ENCODE data around the gene CASZ1.

CASZ1 gene

DNA sequence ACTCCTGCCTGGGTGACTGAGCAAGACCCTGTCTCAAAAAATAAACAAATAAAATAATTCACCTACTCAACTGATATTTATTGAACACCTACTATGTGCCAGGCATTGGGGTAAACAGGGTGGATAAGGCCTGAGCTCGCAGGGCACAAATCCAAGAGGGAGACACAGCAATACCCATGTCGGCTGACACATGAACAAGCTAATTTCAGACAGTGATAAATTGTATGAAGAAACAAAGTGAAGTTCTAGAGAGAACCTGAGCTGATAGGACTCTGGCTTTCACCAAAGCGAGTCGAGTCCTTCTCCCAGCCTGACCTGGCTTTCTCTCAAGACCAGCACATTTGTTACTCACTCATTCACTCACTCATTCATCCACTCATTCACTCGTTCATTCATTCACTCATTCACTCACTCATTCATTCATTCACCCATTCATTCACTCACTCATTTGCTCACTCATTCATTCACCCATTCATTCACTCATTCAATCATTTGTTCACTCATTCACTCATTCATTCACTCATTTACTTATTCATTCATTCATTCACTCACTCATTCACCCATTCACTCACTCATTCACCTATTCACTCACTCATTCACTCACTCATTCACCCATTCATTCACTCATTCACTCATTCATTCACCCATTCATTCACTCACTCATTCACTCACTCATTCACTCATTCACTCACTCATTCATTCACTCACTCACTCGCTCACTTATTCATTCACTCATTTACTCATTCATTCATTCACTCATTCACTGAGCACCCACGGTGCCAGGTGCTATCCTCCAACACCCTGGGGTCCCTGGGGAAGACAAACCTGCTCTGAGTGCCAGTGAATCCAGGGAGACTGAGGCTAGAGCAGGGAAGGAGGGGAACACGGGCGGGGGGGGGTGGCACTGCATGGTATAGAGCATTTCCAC is 37.4 kb upstream of the CASZ1 start:
- Histone ChIP-seq H3K9ac (no peak overlapping the region), H3K9me3 (ENCODE audit: control insufficient read depth, low read length) (no peaks in the 10 kb centered on the region), H3K79me2 (no peaks in the 10 kb centered on the region), H3K4me3 (ENCODE audit: low read depth, low read length) (no peak overlapping the region), H3K27me3 (ENCODE audit: control insufficient read depth, insufficient read depth, low read length) (no peaks in the 10 kb centered on the region), H3K36me3 (ENCODE audit: control insufficient read depth, insufficient read depth, low read length) (no peaks in the 10 kb centered on the region), H3K4me1 (no peaks in the 10 kb centered on the region), H3K4me2 (ENCODE audit: low read length) (no peak overlapping the region), H2AFZ (no peak overlapping the region), H3K27ac (no peak overlapping the region)
- TF ChIP-seq, protein P1, sequence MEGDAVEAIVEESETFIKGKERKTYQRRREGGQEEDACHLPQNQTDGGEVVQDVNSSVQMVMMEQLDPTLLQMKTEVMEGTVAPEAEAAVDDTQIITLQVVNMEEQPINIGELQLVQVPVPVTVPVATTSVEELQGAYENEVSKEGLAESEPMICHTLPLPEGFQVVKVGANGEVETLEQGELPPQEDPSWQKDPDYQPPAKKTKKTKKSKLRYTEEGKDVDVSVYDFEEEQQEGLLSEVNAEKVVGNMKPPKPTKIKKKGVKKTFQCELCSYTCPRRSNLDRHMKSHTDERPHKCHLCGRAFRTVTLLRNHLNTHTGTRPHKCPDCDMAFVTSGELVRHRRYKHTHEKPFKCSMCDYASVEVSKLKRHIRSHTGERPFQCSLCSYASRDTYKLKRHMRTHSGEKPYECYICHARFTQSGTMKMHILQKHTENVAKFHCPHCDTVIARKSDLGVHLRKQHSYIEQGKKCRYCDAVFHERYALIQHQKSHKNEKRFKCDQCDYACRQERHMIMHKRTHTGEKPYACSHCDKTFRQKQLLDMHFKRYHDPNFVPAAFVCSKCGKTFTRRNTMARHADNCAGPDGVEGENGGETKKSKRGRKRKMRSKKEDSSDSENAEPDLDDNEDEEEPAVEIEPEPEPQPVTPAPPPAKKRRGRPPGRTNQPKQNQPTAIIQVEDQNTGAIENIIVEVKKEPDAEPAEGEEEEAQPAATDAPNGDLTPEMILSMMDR (IDR thresholded peaks at IDR 0.05), result no peak

DNA sequence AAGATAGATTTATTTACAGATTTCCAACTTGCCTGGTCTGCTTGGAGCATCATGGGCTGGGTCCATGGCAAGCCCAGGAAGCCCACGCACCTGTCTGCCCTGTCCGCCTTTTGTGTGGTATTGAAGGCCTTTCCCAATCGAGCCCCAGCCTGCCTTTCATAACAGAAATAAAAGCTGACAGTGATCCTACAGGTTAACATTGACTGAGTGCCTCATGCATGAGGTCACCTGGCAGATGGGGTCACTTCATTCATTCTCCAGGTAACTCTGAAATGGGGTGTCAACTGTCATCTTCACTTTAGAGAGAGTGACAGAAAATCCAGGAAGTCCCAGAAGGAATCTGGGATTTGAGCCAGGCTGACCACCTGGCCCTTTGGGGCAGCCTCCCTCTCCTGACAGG is 36.3 kb upstream of the CASZ1 start:
- no peaks in the 10 kb centered on the region for H3K36me3 ChIP-seq (ENCODE audit: control insufficient read depth, insufficient read depth, low read length)
- no peak overlapping the region for H3K4me3 ChIP-seq (ENCODE audit: low read depth, low read length)
- no peaks in the 10 kb centered on the region for H3K9me3 ChIP-seq (ENCODE audit: control insufficient read depth, low read length)
- H3K9ac ChIP-seq, result no peak overlapping the region
- no peaks in the 10 kb centered on the region for H3K27me3 ChIP-seq (ENCODE audit: control insufficient read depth, insufficient read depth, low read length)
- no peaks in the 10 kb centered on the region for H3K4me1 ChIP-seq
- TF ChIP-seq, protein P1 (IDR thresholded peaks at IDR 0.05), result no peak
- no peak overlapping the region for H3K27ac ChIP-seq
- H3K79me2 ChIP-seq, result no peaks in the 10 kb centered on the region
- no peak overlapping the region for H3K4me2 ChIP-seq (ENCODE audit: low read length)
- no peak overlapping the region for H2AFZ ChIP-seq

DNA sequence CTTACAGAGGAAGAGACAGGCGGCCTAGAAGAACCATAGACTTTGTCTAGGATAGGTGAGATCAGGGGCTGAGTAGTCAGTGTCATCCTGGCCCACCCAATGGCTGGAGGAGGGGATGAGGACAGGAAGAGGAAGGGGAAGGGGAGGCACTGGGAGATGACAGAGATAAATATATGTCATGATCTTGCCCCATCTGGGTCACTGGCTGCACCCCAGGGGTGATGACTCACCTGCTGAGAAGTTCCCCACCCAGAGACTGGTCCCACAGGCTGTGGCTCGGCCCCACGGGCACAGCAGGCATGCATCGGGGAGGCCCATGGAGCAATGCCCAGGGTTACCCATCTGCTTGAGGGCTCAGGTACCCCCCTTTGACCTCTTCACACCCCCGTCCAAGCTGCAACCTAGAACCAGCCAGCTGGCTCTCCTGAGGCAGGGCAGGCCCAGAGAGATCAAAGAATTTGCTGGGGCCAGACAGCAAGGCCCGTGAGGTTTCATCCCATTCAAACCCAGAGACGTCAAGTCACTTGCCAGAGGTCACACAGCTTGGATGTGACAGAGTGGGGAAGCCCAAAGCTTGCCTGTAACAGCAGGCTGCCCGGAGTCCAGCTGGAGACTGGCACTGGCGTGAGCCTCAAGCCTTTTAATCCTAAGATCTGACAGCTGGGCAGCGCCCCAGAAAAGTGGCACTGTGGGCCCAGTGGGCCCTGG is 34.7 kb upstream of the CASZ1 start:
- Histone ChIP-seq H3K27me3 (ENCODE audit: control insufficient read depth, insufficient read depth, low read length) (no peaks in the 10 kb centered on the region), H3K9ac (no peak overlapping the region), H3K4me2 (ENCODE audit: low read length) (no peak overlapping the region), H3K27ac (no peak overlapping the region), H3K4me1 (no peaks in the 10 kb centered on the region), H3K36me3 (ENCODE audit: control insufficient read depth, insufficient read depth, low read length) (no peaks in the 10 kb centered on the region), H2AFZ (no peak overlapping the region), H3K79me2 (no peaks in the 10 kb centered on the region), H3K9me3 (ENCODE audit: control insufficient read depth, low read length) (no peaks in the 10 kb centered on the region), H3K4me3 (ENCODE audit: low read depth, low read length) (no peak overlapping the region)
- TF ChIP-seq, protein P1 (IDR thresholded peaks at IDR 0.05), result no peak

DNA sequence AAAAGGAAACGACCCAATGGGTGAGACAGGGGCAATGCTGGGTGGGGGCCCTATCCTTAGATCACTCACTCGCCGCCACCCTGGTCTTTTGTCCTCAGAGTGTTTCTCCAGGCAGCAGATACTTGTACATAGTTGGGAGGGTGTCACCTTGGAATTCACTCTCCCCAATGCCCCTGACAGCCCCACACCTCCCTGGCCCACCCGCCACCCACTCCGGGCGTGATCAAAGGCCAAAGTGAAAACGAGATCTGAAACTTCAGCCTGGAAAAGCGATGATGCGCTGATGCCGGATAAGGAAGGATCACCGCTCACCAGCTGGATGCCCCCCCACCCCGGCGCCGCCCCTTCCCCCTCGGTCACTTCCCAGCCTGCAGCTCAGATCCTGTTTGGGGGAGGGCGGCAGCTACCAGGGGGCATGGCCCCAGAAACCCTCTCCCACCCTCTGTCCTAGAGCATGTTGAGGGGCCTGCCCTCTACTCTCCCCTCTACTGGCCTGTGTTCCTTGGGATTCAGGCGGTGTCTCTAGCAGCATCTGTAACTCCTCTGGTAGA is 33.6 kb upstream of the CASZ1 start:
- H3K4me1 ChIP-seq, result no peaks in the 10 kb centered on the region
- H3K9me3 ChIP-seq (ENCODE audit: control insufficient read depth, low read length), result no peaks in the 10 kb centered on the region
- H3K36me3 ChIP-seq (ENCODE audit: control insufficient read depth, insufficient read depth, low read length), result no peaks in the 10 kb centered on the region
- TF ChIP-seq, protein P1 (IDR thresholded peaks at IDR 0.05), result no peak
- no peaks in the 10 kb centered on the region for H3K27me3 ChIP-seq (ENCODE audit: control insufficient read depth, insufficient read depth, low read length)
- no peak overlapping the region for H2AFZ ChIP-seq
- H3K4me3 ChIP-seq (ENCODE audit: low read depth, low read length), result no peak overlapping the region
- H3K9ac ChIP-seq, result no peak overlapping the region
- H3K4me2 ChIP-seq (ENCODE audit: low read length), result no peak overlapping the region
- no peaks in the 10 kb centered on the region for H3K79me2 ChIP-seq
- no peak overlapping the region for H3K27ac ChIP-seq
